H9 (cell line): ENCODE measurements around the gene PRCC. TPM values are rescaled to one million over a fixed set of nuclear protein-coding genes. Genes with fewer than 3 reads are reported as not detected.

ENCODE experiments used
- DNase-seq: peaks from one replicate; pipeline ENCODE4 v3.0.0-alpha.2; 2017
- H2AFZ ChIP-seq: one replicate; pipeline ENCODE4 v1.6.1; 2013; ENCODE audit warnings: mild to moderate bottlenecking, low read length, control low read depth, moderate library complexity
- H2AK5ac ChIP-seq: 2 replicates; pipeline ENCODE4 v1.6.1; 2013; ENCODE audit warnings: low read length, control low read depth, mixed read lengths; ENCODE audit not compliant: insufficient read length
- H2BK120ac ChIP-seq: one replicate; pipeline ENCODE4 v1.6.1; 2013; ENCODE audit warnings: low read depth, mild to moderate bottlenecking, low read length, control low read depth, inconsistent platforms; ENCODE audit not compliant: poor library complexity, severe bottlenecking
- H2BK12ac ChIP-seq: 2 replicates; pipeline ENCODE4 v1.6.1; 2013; ENCODE audit warnings: low read length, control low read depth, mixed read lengths, low read depth; ENCODE audit not compliant: insufficient read length
- H2BK15ac ChIP-seq: 2 replicates; pipeline ENCODE4 v1.6.1; 2013; ENCODE audit warnings: low read depth, low read length, control low read depth
- H2BK20ac ChIP-seq: one replicate; pipeline ENCODE4 v1.6.1; 2013; ENCODE audit warnings: low read depth, mild to moderate bottlenecking, low read length, control low read depth, inconsistent platforms; ENCODE audit not compliant: poor library complexity, severe bottlenecking
- H2BK5ac ChIP-seq: 2 replicates; pipeline ENCODE4 v1.6.1; 2013; ENCODE audit warnings: low read length, control low read depth, mixed read lengths; ENCODE audit not compliant: insufficient read length
- H3K14ac ChIP-seq: 2 replicates; pipeline ENCODE4 v1.6.1; 2013; ENCODE audit warnings: low read length, control low read depth; ENCODE audit not compliant: insufficient read depth
- H3K18ac ChIP-seq: 2 replicates; pipeline ENCODE4 v1.6.1; 2013; ENCODE audit warnings: low read depth, mild to moderate bottlenecking, mixed read lengths, low read length, control low read depth; ENCODE audit not compliant: insufficient read length
- H3K23ac ChIP-seq: 2 replicates; pipeline ENCODE4 v1.6.1; 2013; ENCODE audit warnings: low read length, control low read depth, mixed read lengths, low read depth; ENCODE audit not compliant: insufficient read length
- H3K23me2 ChIP-seq: 2 replicates; pipeline ENCODE4 v1.6.1; 2013; ENCODE audit warnings: low read depth, mild to moderate bottlenecking, mixed read lengths, low read length, control low read depth; ENCODE audit not compliant: insufficient read length, poor library complexity, severe bottlenecking
- H3K27ac ChIP-seq: 2 replicates; pipeline ENCODE4 v1.5.1; 2013; ENCODE audit warnings: low read length, control low read depth, mixed read lengths, low read depth; ENCODE audit not compliant: insufficient read length
- H3K27me3 ChIP-seq: 2 replicates; pipeline ENCODE4 v1.6.1; 2013; ENCODE audit warnings: low read length, control low read depth, inconsistent platforms; ENCODE audit not compliant: insufficient read depth
- H3K4ac ChIP-seq: 2 replicates; pipeline ENCODE4 v1.6.1; 2013; ENCODE audit warnings: low read depth, mild to moderate bottlenecking, control low read depth, inconsistent platforms, low read length, moderate library complexity
- H3K4me1 ChIP-seq: 2 replicates; pipeline ENCODE4 v1.6.1; 2013; ENCODE audit warnings: low read length, control low read depth, inconsistent platforms; ENCODE audit not compliant: insufficient read depth
- H3K4me2 ChIP-seq: 2 replicates; pipeline ENCODE4 v1.6.1; 2013; ENCODE audit warnings: low read length, control low read depth, mixed read lengths; ENCODE audit not compliant: insufficient read length, insufficient read depth
- H3K56ac ChIP-seq: 2 replicates; pipeline ENCODE4 v1.6.1; 2013; ENCODE audit warnings: low read depth, mild to moderate bottlenecking, mixed read lengths, low read length, control low read depth; ENCODE audit not compliant: insufficient read length
- H3K79me1 ChIP-seq: 2 replicates; pipeline ENCODE4 v1.6.1; 2013; ENCODE audit warnings: low read depth, mild to moderate bottlenecking, moderate library complexity, low read length, control low read depth, inconsistent platforms; ENCODE audit not compliant: insufficient read depth, poor library complexity, severe bottlenecking
- H3K79me2 ChIP-seq: 2 replicates; pipeline ENCODE4 v1.6.1; 2013; ENCODE audit warnings: low read length, control low read depth, inconsistent platforms; ENCODE audit not compliant: insufficient read depth
- H3K9ac ChIP-seq: 2 replicates; pipeline ENCODE4 v1.6.1; 2013; ENCODE audit warnings: low read length, control low read depth, mixed read lengths; ENCODE audit not compliant: insufficient read length; ENCODE audit errors: extremely low read depth
- H3K9me3 ChIP-seq: one replicate; pipeline ENCODE4 v1.6.1; 2013; ENCODE audit warnings: low read depth, low read length, inconsistent platforms; ENCODE audit not compliant: control insufficient read depth
- H3T11ph ChIP-seq: one replicate; pipeline ENCODE4 v1.6.1; 2013; ENCODE audit warnings: mild to moderate bottlenecking, low read length, control low read depth, inconsistent platforms
- H4K20me1 ChIP-seq: one replicate; pipeline ENCODE4 v1.6.1; 2013; ENCODE audit not compliant: control insufficient read depth, insufficient read length, insufficient read depth
- H4K5ac ChIP-seq: 2 replicates; pipeline ENCODE4 v1.6.1; 2013; ENCODE audit warnings: low read depth, mild to moderate bottlenecking, mixed read lengths, low read length, control low read depth; ENCODE audit not compliant: insufficient read length
- H4K8ac ChIP-seq: replicated peaks from 2 replicates; pipeline ENCODE4 v1.6.1; 2013; ENCODE audit warnings: low read length, control low read depth, mixed read lengths, low read depth; ENCODE audit not compliant: insufficient read length
- H4K91ac ChIP-seq: 2 replicates; pipeline ENCODE4 v1.6.1; 2013; ENCODE audit warnings: low read depth, mild to moderate bottlenecking, moderate library complexity, mixed read lengths, low read length, control low read depth; ENCODE audit not compliant: insufficient read length
- H3K27ac Mint-ChIP-seq, 3 experiments: 2 replicates in 2 of 3; 3 replicates in 1 of 3; pipeline ENCODE4 v1.8.0; 2020 to 2021; ENCODE audit warnings: mixed read lengths in 3 of 3, mild to moderate bottlenecking in 1 of 3, moderate library complexity in 1 of 3
- H3K27me3 Mint-ChIP-seq: 2 replicates; pipeline ENCODE4 v1.8.0; 2021; ENCODE audit warnings: low read depth, mild to moderate bottlenecking, moderate library complexity, mixed read lengths
- H3K36me3 Mint-ChIP-seq, 3 experiments: 2 replicates in 2 of 3; 3 replicates in 1 of 3; pipeline ENCODE4 v1.8.0; 2020 to 2021; ENCODE audit warnings: low read depth in 3 of 3, mixed read lengths in 3 of 3; ENCODE audit not compliant: insufficient read depth in 1 of 3
- H3K4me1 Mint-ChIP-seq, 2 experiments: 2 replicates each; pipeline ENCODE4 v1.8.0; 2020; ENCODE audit warnings: mixed read lengths in 2 of 2
- H3K4me3 Mint-ChIP-seq, 2 experiments: 2 replicates in 1 of 2; 3 replicates in 1 of 2; pipeline ENCODE4 v1.8.0; 2020 to 2021; ENCODE audit warnings: mild to moderate bottlenecking in 2 of 2, mixed read lengths in 2 of 2, moderate library complexity in 1 of 2
- H3K9me3 Mint-ChIP-seq, 2 experiments: 2 replicates in 1 of 2; 3 replicates in 1 of 2; pipeline ENCODE4 v1.8.0; 2020; ENCODE audit warnings: mild to moderate bottlenecking in 2 of 2, mixed read lengths in 2 of 2, moderate library complexity in 1 of 2
- WGBS: extraction: QIAGEN DNeasy Blood & Tissue Kit; methylation state at CpG from one replicate; pipeline ENCODE4 v1.1.7; 2013; ENCODE audit warnings: missing lambda C conversion rate, low lambda C conversion rate, mixed read lengths; ENCODE audit not compliant: insufficient read length; ENCODE audit errors: extremely low coverage; 5-methylcytosine and 5-hydroxymethylcytosine counted together
- total RNA-seq: library from RNA; stranded (reverse); gene quantifications from 2 replicates; pipeline ENCODE4 v1.2.1, GENCODE V29; 2021
- TF ChIP-seq, protein P1 (sequence below): fragments of 200-600 bp; sonication (generic); conservative IDR thresholded peaks from 3 replicates; pipeline ENCODE4 v1.8.0; 2021; ENCODE audit warnings: antibody characterized with exemption, mild to moderate bottlenecking

PRCC gene
- total RNA-seq, 1 experiment from 2014 or later, result 129 TPM

DNA sequence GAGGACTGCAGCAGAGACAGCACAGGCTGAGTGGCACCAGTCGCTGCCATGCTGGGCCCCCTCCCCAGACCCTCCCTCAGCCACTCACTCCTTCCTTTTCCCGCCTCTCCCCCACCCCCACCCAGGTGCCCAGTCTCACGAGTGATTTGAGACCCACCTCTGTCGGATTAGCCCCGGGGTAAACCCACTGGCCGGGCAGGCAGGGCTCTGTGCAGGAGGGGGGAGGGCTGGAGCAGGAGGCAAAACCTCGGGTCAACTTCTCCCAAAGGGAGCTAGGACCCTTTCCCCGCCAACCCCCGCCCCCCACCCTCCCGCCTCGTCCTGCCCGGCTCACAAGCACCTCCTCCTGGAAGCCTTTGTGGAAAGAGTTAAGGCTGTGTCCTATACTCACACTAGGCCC is 23.0 kb upstream of the PRCC start:
- Histone ChIP-seq H3K23ac (no peak overlapping the region), H3K4ac (no peak overlapping the region), H3K79me1 (no peaks in the 10 kb centered on the region), H3K18ac (no peak overlapping the region), H3K14ac (no peak overlapping the region), H4K91ac (no peak overlapping the region), H2AK5ac (no peak overlapping the region), H3K79me2 (peaks cover 21% of the 10 kb centered on the region; the same call in 1 of the 2 replicates), H3K9ac (no peak overlapping the region), H3T11ph (no peak overlapping the region), H2BK15ac (no peak overlapping the region), H2BK12ac (no peak overlapping the region), H2BK20ac (no peak overlapping the region), H3K56ac (no peak overlapping the region), H3K27me3 (no peaks in the 10 kb centered on the region), H2BK5ac (no peak overlapping the region), H4K8ac (no peak overlapping the region), H3K23me2 (peaks cover 20% of the 10 kb centered on the region), H3K27ac (no peak overlapping the region), H2BK120ac (no peak overlapping the region), H2AFZ (no peak overlapping the region), H4K5ac (no peak overlapping the region), H4K20me1 (no peaks in the 10 kb centered on the region), H3K4me1 (peaks cover 23% of the 10 kb centered on the region), H3K9me3 (no peaks in the 10 kb centered on the region), H3K4me2 (no peak overlapping the region)
- H3K27ac Mint-ChIP-seq, result peak overlapping the region; percentile 85 to 95 (median 87); a peak in 5 of 7 replicates
- WGBS, result no CpG with 5 or more reads among the region's 12 CpGs
- H3K4me1 Mint-ChIP-seq, result peaks cover 53 to 64% of the 10 kb centered on the region in 2 experiments
- no peaks in the 10 kb centered on the region for H3K27me3 Mint-ChIP-seq
- no peak for DNase-seq
- H3K4me3 Mint-ChIP-seq, result peak overlapping the region in 1 of 2 experiments; percentile 31; a peak in 2 of 5 replicates
- no peaks in the 10 kb centered on the region; a peak in 1 of 5 replicates for H3K9me3 Mint-ChIP-seq
- TF ChIP-seq, protein P1, sequence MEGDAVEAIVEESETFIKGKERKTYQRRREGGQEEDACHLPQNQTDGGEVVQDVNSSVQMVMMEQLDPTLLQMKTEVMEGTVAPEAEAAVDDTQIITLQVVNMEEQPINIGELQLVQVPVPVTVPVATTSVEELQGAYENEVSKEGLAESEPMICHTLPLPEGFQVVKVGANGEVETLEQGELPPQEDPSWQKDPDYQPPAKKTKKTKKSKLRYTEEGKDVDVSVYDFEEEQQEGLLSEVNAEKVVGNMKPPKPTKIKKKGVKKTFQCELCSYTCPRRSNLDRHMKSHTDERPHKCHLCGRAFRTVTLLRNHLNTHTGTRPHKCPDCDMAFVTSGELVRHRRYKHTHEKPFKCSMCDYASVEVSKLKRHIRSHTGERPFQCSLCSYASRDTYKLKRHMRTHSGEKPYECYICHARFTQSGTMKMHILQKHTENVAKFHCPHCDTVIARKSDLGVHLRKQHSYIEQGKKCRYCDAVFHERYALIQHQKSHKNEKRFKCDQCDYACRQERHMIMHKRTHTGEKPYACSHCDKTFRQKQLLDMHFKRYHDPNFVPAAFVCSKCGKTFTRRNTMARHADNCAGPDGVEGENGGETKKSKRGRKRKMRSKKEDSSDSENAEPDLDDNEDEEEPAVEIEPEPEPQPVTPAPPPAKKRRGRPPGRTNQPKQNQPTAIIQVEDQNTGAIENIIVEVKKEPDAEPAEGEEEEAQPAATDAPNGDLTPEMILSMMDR, result no peak
- peaks cover 27 to 49% (median 40%) of the 10 kb centered on the region in 3 experiments for H3K36me3 Mint-ChIP-seq
